MCF 10A (cell line): Measurements from ENCODE around the gene TMEM62. TPM values are rescaled to one million over a fixed set of nuclear protein-coding genes. Genes with fewer than 3 reads are reported as not detected.

Experiments used
- BruUV-seq: library from RNA; stranded (reverse); fragments of 400-500 nt; replicated peaks from 2 replicates; lab custom pipeline; 2021; lab: Mats Ljungman, UMichigan
- CTCF ChIA-PET: fragments of 300-600 bp; sonication (Branson Sonifier 250); formaldehyde crosslinking; extraction: SDS; loops from one replicate; lab custom pipeline; 2021; ENCODE audit warnings: antibody characterized with exemption, inconsistent platforms; lab: Yijun Ruan, JAX
- POLR2A ChIA-PET: fragments of 300-600, 350-650 bp; sonication (Branson Sonifier 250); formaldehyde crosslinking; extraction: SDS; loops from one replicate; lab custom pipeline; 2020; ENCODE audit warnings: antibody characterized with exemption, inconsistent platforms; lab: Yijun Ruan, JAX
- DNase-seq: peaks from one replicate; pipeline ENCODE4 v3.0.0-alpha.2; 2018; ENCODE audit not compliant: unreplicated experiment
- H3K27ac Mint-ChIP-seq: one replicate; pipeline ENCODE4 v1.8.0; 2022; ENCODE audit warnings: mild to moderate bottlenecking, low read depth, mixed read lengths; ENCODE audit not compliant: unreplicated experiment
- H3K27me3 Mint-ChIP-seq: one replicate; pipeline ENCODE4 v1.8.0; 2022; ENCODE audit warnings: mixed read lengths; ENCODE audit not compliant: insufficient read depth, unreplicated experiment
- H3K36me3 Mint-ChIP-seq: one replicate; pipeline ENCODE4 v1.8.0; 2022; ENCODE audit warnings: mild to moderate bottlenecking, moderate library complexity, mixed read lengths; ENCODE audit not compliant: insufficient read depth, unreplicated experiment
- H3K4me1 Mint-ChIP-seq: one replicate; pipeline ENCODE4 v1.8.0; 2022; ENCODE audit warnings: mixed read lengths; ENCODE audit not compliant: insufficient read depth, unreplicated experiment
- H3K4me3 Mint-ChIP-seq: one replicate; pipeline ENCODE4 v1.8.0; 2022; ENCODE audit warnings: mild to moderate bottlenecking, moderate library complexity, mixed read lengths; ENCODE audit not compliant: unreplicated experiment
- H3K9me3 Mint-ChIP-seq: one replicate; pipeline ENCODE4 v1.8.0; 2022; ENCODE audit warnings: mixed read lengths; ENCODE audit not compliant: unreplicated experiment
- intact Hi-C: fragments of 100-400 bp; cut with micrococcal nuclease; formaldehyde crosslinking; loops from 2 replicates; pipeline ENCODE4 v1.14.1; 2022
- total RNA-seq: library from RNA; stranded (reverse); gene quantifications from 2 replicates; pipeline ENCODE4 v1.2.3, GENCODE V29; 2022
- TF ChIP-seq, protein P1 (sequence below): fragments of 200-600 bp; IDR thresholded peaks from one replicate; pipeline ENCODE4 v1.8.0; 2022; ENCODE audit warnings: antibody characterized with exemption, mild to moderate bottlenecking; ENCODE audit not compliant: unreplicated experiment

The TMEM62 gene
- total RNA-seq, 1 experiment from 2014 or later: 16.9 TPM

GRCh38 chr15:43186003-43186353 is 52.6 kb downstream of the TMEM62 start:
- DNase-seq: peak; percentile 31
- Mint-ChIP-seq H3K36me3 (peaks cover 43% of the 10 kb centered on the region), H3K27ac (peak overlapping the region; percentile 93), H3K27me3 (no peaks in the 10 kb centered on the region), H3K4me3 (peak overlapping the region; percentile 93), H3K9me3 (no peaks in the 10 kb centered on the region), H3K4me1 (peaks cover 7% of the 10 kb centered on the region)
- TF ChIP-seq, protein P1, sequence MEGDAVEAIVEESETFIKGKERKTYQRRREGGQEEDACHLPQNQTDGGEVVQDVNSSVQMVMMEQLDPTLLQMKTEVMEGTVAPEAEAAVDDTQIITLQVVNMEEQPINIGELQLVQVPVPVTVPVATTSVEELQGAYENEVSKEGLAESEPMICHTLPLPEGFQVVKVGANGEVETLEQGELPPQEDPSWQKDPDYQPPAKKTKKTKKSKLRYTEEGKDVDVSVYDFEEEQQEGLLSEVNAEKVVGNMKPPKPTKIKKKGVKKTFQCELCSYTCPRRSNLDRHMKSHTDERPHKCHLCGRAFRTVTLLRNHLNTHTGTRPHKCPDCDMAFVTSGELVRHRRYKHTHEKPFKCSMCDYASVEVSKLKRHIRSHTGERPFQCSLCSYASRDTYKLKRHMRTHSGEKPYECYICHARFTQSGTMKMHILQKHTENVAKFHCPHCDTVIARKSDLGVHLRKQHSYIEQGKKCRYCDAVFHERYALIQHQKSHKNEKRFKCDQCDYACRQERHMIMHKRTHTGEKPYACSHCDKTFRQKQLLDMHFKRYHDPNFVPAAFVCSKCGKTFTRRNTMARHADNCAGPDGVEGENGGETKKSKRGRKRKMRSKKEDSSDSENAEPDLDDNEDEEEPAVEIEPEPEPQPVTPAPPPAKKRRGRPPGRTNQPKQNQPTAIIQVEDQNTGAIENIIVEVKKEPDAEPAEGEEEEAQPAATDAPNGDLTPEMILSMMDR: no peak
- BruUV-seq: no TSS peak
- POLR2A ChIA-PET: interaction anchor here (0.9 to 5.0 kb wide), 15 partner anchors 8 to 1129 kb away, joined by 3 to 26 read pairs (median 9); partner anchors contain the start of gene UBR1
- intact Hi-C loops: loop anchor here (2.0 to 10.0 kb wide), 3 partner anchors 51 to 481 kb away; partner anchors contain the start of gene TMEM62
- CTCF ChIA-PET: interaction anchor here (0.6 to 2.4 kb wide), 15 partner anchors 11 to 845 kb away, joined by 3 to 18 read pairs (median 4); no protein-coding TSS in a partner anchor

GRCh38 chr15:43187544-43188155 is 54.3 kb downstream of the TMEM62 start:
- H3K4me3 Mint-ChIP-seq: no peak overlapping the region
- no peaks in the 10 kb centered on the region for H3K27me3 Mint-ChIP-seq
- H3K27ac Mint-ChIP-seq: no peak overlapping the region
- TF ChIP-seq, protein P1: peak; percentile 75
- H3K36me3 Mint-ChIP-seq: peaks cover 53% of the 10 kb centered on the region
- BruUV-seq: no TSS peak
- H3K9me3 Mint-ChIP-seq: no peaks in the 10 kb centered on the region
- intact Hi-C loops: loop anchor here (1.0 to 10.0 kb wide), 4 partner anchors 53 to 483 kb away; partner anchors contain the start of gene TMEM62
- CTCF ChIA-PET: interaction anchor here (0.6 to 2.4 kb wide), 6 partner anchors 13 to 98 kb away, joined by 3 to 18 read pairs (median 6); no protein-coding TSS in a partner anchor
- peak; percentile 52 for DNase-seq
- H3K4me1 Mint-ChIP-seq: peaks cover 6% of the 10 kb centered on the region
- POLR2A ChIA-PET: interaction anchor here (1.8 kb wide), 1 partner anchor 98 kb away, joined by 4 read pairs; no protein-coding TSS in a partner anchor

- TF ChIP-seq, protein P1: no peak
- Mint-ChIP-seq H3K4me1 (peaks cover 6% of the 10 kb centered on the region), H3K36me3 (peaks cover 63% of the 10 kb centered on the region), H3K4me3 (no peak overlapping the region), H3K27me3 (no peaks in the 10 kb centered on the region), H3K9me3 (no peaks in the 10 kb centered on the region), H3K27ac (no peak overlapping the region)
- no peak for DNase-seq
- no TSS peak for BruUV-seq
- ChIA-PET CTCF (interaction anchor here (1.2 to 1.7 kb wide), 4 partner anchors 15 to 96 kb away, joined by 4 to 10 read pairs (median 6); no protein-coding TSS in a partner anchor), POLR2A (no interaction called here)
- intact Hi-C loops: loop anchor here (10.0 kb wide), 1 partner anchor 54 kb away; the partner anchor contains the start of gene TMEM62
Measured at GRCh38 chr15:43189296-43189695, 55.9 kb downstream of the TMEM62 start.

GRCh38 chr15:43190178-43190577 is 56.8 kb downstream of the TMEM62 start:
- Mint-ChIP-seq H3K4me1 (peaks cover 6% of the 10 kb centered on the region), H3K27ac (no peak overlapping the region), H3K4me3 (no peak overlapping the region), H3K27me3 (no peaks in the 10 kb centered on the region), H3K9me3 (no peaks in the 10 kb centered on the region), H3K36me3 (peaks cover 71% of the 10 kb centered on the region)
- BruUV-seq: no TSS peak
- ChIA-PET POLR2A (interaction anchor here (0.6 to 1.5 kb wide), 2 partner anchors 14 to 233 kb away, joined by 3 to 6 read pairs; no protein-coding TSS in a partner anchor), CTCF (interaction anchor here (1.2 to 1.7 kb wide), 3 partner anchors 15 to 95 kb away, joined by 5 to 10 read pairs (median 8); no protein-coding TSS in a partner anchor)
- intact Hi-C loops: no loop called here
- TF ChIP-seq, protein P1: no peak
- no peak for DNase-seq
